HG02610 (cell line): Measurements from ENCODE around the gene CDK14.

Experiments
- ATAC-seq: cut with Tn5 transposase; IDR thresholded peaks from one replicate; pipeline ENCODE4 v1.9.1; 2021; ENCODE audit warnings: mild to moderate bottlenecking, moderate library complexity; ENCODE audit not compliant: unreplicated experiment

Gene CDK14

DNA sequence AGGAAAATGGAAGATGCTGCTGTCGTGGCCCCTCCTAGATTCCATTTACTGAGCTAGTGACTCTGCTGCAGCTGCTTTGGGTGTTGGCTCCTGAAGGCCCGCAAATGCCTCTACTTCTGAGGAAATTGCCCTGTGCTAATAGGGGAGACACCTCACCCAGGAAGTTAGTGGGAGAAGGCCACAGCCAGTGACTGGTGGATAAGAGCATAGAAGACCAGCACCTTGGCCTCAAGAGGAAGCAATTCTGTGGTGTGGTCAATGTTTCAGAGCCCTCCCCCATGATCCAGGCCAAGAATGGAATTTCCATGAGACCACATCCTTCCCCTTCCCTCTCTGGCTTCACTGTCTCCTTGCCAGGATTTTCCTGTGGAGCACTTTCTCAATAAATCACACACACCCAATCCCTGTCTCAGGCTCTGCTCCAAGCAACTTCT, 643.1 kb downstream of the CDK14 start:
- ATAC-seq, result no peak

DNA sequence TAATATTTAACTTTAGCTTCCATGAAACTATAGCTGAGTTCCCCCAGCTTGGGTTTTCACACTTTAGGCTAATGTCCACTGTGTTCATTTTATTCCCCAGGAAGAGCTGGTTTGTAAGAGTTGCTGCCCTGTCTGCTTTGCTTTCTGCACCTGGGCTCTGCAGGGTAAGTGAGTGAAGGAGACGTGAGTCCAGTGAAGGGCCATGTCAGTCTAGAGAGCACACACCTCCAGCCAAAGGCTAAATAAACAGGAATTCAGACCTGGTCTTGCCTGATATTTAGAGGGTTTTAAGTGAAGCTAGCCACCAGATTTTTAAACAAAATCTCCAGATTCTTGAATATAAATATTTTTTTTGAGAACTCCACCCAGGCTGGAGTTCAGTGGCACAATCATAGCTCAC, 643.7 kb downstream of the CDK14 start:
- ATAC-seq, result no peak

DNA sequence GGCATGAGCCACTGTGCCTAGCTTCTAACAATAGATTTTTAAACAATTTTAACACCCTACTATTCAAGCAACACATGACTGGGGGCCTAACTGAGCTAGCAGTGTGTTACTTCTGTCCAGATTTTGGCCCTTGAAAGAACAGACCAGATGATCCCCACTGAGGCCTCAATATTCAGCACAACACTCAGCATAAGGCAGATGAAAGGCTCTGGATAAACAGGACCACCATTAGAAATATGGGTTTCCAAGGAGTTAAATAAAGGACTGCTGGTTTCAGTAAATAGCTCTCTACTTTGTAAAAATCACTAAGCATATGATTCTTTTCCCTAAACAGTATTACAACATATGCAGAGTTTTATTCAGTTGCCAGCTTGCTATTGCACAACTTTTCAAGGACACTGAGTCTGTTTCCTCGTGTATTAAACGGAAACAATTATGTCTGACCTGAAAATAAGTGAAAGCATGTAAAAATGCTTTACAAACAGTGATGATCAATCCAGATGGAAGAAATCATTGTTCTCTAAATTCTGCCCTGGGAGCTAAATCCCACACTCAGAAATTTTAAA, 644.3 kb downstream of the CDK14 start:
- no peak for ATAC-seq

DNA sequence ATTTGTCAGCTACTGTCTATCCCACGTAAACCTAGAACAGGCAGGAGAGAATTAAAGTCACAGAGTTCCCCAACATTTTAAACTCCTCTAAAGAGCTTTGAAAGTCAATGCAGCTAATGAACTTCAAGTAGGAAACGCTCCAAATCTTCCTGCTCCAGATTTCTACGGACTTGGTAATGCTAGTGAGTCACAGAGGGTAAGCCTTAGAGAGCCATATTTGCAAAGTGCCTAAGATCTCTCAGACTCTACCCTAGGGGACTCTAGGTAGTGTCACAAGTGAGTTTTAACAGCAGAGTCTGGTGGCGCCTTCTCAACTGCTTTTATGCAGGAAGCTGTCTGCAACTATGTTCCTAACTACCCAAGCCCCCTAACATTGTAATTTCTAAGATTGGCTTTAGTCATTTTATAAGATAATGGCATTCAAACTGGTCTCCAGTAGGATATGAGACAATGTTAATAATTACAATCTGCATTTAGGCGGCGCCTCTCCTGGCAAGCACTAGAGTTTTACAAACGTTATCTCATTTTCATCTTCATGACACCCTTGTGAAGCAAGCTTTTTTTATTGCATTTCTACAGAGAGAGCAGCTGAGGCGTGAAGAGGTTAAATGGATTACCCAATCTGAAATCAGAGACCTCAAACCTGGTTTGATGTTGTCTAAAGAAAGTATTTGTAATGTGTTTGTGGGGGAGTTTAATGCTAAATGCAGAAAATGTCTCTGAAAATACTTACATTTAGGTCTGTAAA, 646.1 kb downstream of the CDK14 start:
- no peak for ATAC-seq

DNA sequence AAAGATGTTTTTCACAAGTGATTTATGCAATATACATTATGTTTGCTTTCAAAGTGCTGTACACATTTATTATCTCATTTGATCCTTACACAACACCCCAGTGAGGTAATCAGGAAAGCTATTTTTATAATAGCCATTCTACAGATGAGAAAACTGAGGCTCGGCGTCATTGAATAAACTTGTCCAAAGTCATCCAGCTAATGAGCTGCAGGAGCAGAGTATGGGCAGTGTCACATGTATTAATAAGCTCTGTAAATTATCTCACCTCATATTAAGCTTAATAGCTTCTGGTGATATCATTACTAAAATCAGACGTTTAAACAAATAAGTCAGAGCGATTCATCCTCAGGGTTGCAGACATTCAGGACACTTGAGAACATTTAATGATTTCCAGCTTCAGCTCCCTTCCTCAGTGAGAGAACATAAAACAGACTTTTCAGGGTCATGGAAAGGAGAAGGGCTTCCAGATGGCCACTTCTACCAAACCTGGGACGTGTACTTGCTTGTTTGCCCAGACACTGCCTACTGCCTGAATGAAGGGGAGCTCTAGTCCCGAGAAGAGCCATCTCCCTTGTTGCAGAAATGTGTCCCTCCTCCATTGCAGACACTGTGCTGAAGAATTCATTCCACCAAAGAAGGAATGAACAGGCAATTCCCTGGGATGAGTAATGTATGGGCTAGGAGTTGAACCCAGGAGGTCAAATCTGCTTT, 647.6 kb downstream of the CDK14 start:
- no peak for ATAC-seq

DNA sequence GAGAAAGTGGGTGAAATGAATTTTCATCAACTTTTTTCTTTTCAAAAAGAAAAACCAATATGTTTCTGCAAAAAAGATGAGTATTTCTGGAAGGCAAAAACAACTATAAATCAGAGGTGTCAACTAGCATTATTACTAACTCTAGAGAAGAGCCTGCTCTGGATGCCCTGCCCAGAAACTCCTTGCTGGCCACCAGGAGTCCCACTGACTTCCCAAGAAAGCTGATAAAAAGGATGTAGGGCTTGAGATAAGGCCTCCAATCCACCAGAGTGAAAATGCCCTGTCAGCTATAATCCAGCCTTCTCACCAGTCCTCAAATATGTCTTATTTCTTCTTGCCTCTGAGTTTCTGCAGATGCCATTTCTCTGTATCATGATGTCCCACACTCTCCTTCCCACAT, 651.4 kb downstream of the CDK14 start:
- ATAC-seq, result no peak

GRCh38 chr7:91248996-91249395, 652.9 kb downstream of the CDK14 start:
- ATAC-seq, result no peak

- no peak for ATAC-seq
Observed at GRCh38 chr7:91249506-91250233, 653.5 kb downstream of the CDK14 start.

DNA sequence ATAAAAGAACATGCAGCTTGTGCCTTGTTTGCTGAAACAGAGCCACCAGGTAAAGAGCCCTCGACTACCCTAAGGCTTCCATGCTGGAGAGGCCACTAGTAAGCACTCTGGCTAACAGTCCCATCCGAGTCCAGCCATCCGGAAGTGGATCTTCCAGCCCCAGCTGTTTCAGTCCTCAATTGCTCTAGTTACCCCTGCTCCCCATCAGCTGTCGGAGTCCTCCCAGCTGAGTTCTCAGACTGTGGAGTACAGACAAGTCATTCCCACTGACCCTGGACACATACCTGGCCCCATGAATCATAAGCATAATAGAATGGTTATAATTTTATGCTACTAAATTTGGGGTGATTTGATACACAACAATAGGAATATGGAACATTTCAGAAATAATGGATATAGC, 654.6 kb downstream of the CDK14 start:
- no peak for ATAC-seq

DNA sequence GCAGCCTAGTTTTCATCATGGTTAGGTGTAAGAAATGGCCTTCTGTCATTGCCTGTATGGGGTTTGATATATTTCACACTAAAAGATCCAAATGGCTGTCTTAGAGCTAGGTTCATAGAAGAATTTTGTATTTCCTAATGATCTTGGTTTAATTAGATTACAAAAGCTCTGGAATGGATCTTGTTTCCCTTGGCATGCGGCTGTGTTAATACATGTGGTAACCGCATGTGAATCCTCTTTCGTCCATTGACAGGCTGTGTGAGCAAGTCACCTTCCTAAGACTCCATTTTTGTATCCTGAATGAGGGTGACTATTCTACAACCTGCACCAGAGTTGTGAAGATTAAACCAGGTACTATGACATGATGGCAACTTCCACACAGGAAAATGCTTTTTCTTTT, 655.8 kb downstream of the CDK14 start:
- ATAC-seq, result no peak
